Thoracic aorta (tissue), 2 donors: Measurements from ENCODE around the gene NOVA2. TPM values are rescaled to one million over a fixed set of nuclear protein-coding genes. Genes with fewer than 3 reads are reported as not detected.

ENCODE experiments used
- ATAC-seq: fragments of 150-250 bp; one replicate; pipeline ENCODE4 v1.8.0; 2017; ENCODE audit warnings: low read depth; ENCODE audit not compliant: insufficient number of reproducible peaks, low FRiP score
- DNase-seq: peaks from one replicate; pipeline ENCODE4 v3.0.0-alpha.2; 2020; ENCODE audit warnings: low spot score
- H3K27ac ChIP-seq, 2 donors: fragments of 200-600 bp; sonication (generic); 1 replicate in 1 of 2; 2 replicates in 1 of 2; pipeline ENCODE4 v1.5.1; 2016; ENCODE audit warnings: mild to moderate bottlenecking in 2 of 2, moderate library complexity in 2 of 2
- H3K27me3 ChIP-seq: fragments of 200-600 bp; sonication (generic); replicated peaks from 2 replicates; pipeline ENCODE4 v1.6.0; 2016; ENCODE audit warnings: mild to moderate bottlenecking; ENCODE audit not compliant: insufficient read depth
- H3K36me3 ChIP-seq: fragments of 200-600 bp; sonication (generic); one replicate; pipeline ENCODE4 v1.5.1; 2016
- H3K4me1 ChIP-seq, 2 donors: fragments of 200-600 bp; sonication (generic); 1 replicate in 1 of 2; 2 replicates in 1 of 2; pipeline versions ENCODE4 v1.5.1 to v1.6.0; 2016; ENCODE audit warnings: low read depth in 2 of 2, mild to moderate bottlenecking in 1 of 2; ENCODE audit not compliant: control insufficient read depth in 1 of 2
- H3K4me3 ChIP-seq: fragments of 200-600 bp; sonication (generic); 2 replicates; pipeline ENCODE4 v1.5.1; 2016; ENCODE audit warnings: mild to moderate bottlenecking
- H3K9me3 ChIP-seq: fragments of 200-600 bp; sonication (generic); 2 replicates; pipeline ENCODE4 v1.5.1; 2016
- CTCF ChIP-seq: fragments of 200-600 bp; sonication (generic); IDR thresholded peaks from one replicate; pipeline ENCODE4 v1.5.1; 2019; ENCODE audit warnings: antibody characterized with exemption
- total RNA-seq, 2 donors: library from RNA; depleted of rRNA; stranded (reverse); fragments of >200 nt; gene quantifications; one replicate each; pipeline versions ENCODE4 v1.1.0 to v1.2.3, GENCODE V29; 2016

The NOVA2 gene
- total RNA-seq, 2 donors from 2014 or later, result 2.6 to 6.4 TPM

- Histone ChIP-seq H3K4me3 (no peak overlapping the region), H3K4me1 (no peaks in the 10 kb centered on the region), H3K36me3 (no peaks in the 10 kb centered on the region), H3K9me3 (no peaks in the 10 kb centered on the region), H3K27ac (no peak overlapping the region), H3K27me3 (no peaks in the 10 kb centered on the region)
- no peak for ATAC-seq
- TF ChIP-seq CTCF, result no peak
- DNase-seq, result no peak
Measured at GRCh38 chr19:45922281-45922680, 51.4 kb downstream of the NOVA2 start.

DNA sequence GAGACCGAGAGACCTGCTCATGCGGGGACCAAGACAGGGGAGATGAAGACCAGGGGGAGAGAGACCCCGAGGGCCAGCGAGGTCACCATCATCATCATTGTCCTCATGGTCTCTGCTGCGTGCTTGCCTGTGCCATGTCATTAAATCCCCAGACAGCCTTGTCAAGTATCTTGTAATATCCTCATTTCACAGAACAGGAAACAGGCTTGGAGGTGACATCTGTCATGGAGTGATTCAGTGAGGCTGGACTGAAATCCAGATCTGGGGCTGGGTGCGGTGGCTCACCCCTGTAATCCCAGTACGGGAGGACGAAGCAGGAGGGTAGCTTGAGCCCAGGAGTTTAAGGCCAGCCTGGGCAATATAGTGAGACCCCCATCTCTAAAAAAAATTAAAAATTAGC, 53.2 kb downstream of the NOVA2 start:
- Histone ChIP-seq H3K4me1 (no peaks in the 10 kb centered on the region), H3K27ac (no peak overlapping the region), H3K4me3 (no peak overlapping the region), H3K9me3 (no peaks in the 10 kb centered on the region), H3K27me3 (no peaks in the 10 kb centered on the region), H3K36me3 (no peaks in the 10 kb centered on the region)
- no peak for DNase-seq
- no peak for ATAC-seq
- no peak for TF ChIP-seq CTCF

GRCh38 chr19:45919678-45920077, 54.0 kb downstream of the NOVA2 start:
- H3K36me3 ChIP-seq, result no peaks in the 10 kb centered on the region
- no peaks in the 10 kb centered on the region for H3K4me1 ChIP-seq
- H3K4me3 ChIP-seq, result no peak overlapping the region
- no peaks in the 10 kb centered on the region for H3K9me3 ChIP-seq
- no peaks in the 10 kb centered on the region for H3K27me3 ChIP-seq
- no peak overlapping the region for H3K27ac ChIP-seq
- no peak for DNase-seq
- no peak for ATAC-seq
- TF ChIP-seq CTCF, result no peak

DNA sequence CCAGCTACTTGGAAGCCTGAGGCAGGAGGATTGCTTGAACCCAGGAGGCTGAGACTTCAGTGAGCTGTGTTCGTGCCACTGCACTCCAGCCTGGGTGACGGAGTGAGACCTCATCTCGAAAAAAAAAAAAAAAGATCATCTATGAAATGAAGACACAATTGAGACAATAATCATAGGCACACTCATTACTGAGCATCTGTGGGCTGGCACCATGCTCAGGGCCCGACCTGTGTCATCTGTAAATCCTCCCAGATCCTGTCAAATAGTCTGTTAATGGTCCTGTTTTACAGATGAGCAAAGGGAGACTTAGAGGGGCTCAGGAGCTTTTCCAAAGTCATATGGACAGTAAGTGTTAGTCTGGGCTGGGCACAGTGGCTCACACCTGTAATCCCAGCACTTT, 54.9 kb downstream of the NOVA2 start:
- no peak for TF ChIP-seq CTCF
- Histone ChIP-seq H3K4me1 (no peaks in the 10 kb centered on the region), H3K4me3 (no peak overlapping the region), H3K36me3 (no peaks in the 10 kb centered on the region), H3K27ac (no peak overlapping the region), H3K27me3 (no peaks in the 10 kb centered on the region), H3K9me3 (no peaks in the 10 kb centered on the region)
- ATAC-seq (no peak), DNase-seq (no peak)

DNA sequence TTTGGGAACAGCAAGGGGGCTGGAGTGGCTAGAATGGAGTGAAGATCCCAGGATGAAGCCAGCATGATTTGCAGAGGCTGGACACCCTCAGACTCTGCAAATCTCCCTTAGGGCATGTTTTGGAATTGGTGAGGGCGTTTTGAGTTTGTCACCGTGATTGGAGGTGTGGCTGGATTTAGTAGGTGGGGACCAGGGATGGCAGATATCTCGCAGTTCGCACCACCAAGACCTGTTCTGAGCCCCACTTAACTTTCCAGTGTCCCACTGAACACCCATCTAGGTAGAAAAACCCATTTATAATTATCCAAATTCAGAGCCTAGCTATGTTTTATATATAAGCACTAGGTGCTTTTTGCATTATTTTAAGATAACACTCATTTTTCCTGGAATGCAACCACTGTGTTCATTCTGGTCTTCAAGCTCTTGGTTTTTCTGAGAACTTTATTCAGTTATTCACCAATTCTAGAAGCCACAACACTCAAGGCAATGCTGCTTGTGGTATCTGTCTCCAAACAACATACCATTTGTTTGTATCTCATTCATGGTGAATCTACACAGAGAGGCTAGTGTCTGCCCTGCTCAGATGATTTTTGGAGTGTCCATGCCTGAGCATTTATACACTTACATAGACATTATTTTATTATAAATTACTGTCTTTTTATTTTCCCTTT, 56.1 kb downstream of the NOVA2 start:
- ATAC-seq (no peak), DNase-seq (no peak)
- Histone ChIP-seq H3K36me3 (no peaks in the 10 kb centered on the region), H3K4me1 (no peaks in the 10 kb centered on the region), H3K4me3 (no peak overlapping the region), H3K9me3 (no peaks in the 10 kb centered on the region), H3K27me3 (no peaks in the 10 kb centered on the region), H3K27ac (no peak overlapping the region)
- no peak for TF ChIP-seq CTCF
